Measurements from ENCODE around the gene ATF6B.
A peak's percentile ranks its signal among the peaks of the same experiment; 100 is the strongest.
"Not testable (repeated sequence)": the region's sequence is repeated elsewhere in the genome, so short reads cannot be mapped to it uniquely, and the experiment has no call there.

ATF6B gene

GRCh38 chr6:32153564-32154513 lies 25.8 kb upstream of the ATF6B start, which contains the start of gene PPT2:
Gene PPT2 (plus strand): TSS chr6:32154141. CDS start chr6:32154595, 454 bp downstream.
- DNase-seq: peak; percentile 77 to 84

- no peak for DNase-seq
Measured at GRCh38 chr6:32152769-32153563, 24.9 kb upstream of the ATF6B start.

- no peak for DNase-seq
Measured at GRCh38 chr6:32151863-32152768, 24.1 kb upstream of the ATF6B start, which contains the start of gene PRRT1. Gene PRRT1 (minus strand): TSS chr6:32151939. CDS start chr6:32151827, 112 bp downstream.

GRCh38 chr6:32151181-32151862 lies 23.3 kb upstream of the ATF6B start:
- no peak for DNase-seq

GRCh38 chr6:32149932-32150870 lies 22.2 kb upstream of the ATF6B start:
- DNase-seq: no peak

- no peak for DNase-seq
Measured at GRCh38 chr6:32149092-32149755, 21.2 kb upstream of the ATF6B start.

GRCh38 chr6:32148289-32149091 lies 20.4 kb upstream of the ATF6B start:
- peak; percentile 78 for DNase-seq

GRCh38 chr6:32147401-32148132 lies 19.5 kb upstream of the ATF6B start:
- DNase-seq: no peak

- DNase-seq: no peak
Measured at GRCh38 chr6:32146687-32147086, 18.6 kb upstream of the ATF6B start.

- no peak for DNase-seq
Measured at GRCh38 chr6:32146287-32146686, 18.2 kb upstream of the ATF6B start.

GRCh38 chr6:32144238-32144637 lies 16.2 kb upstream of the ATF6B start:
- not testable (repeated sequence) for DNase-seq

- no peak for DNase-seq
Measured at GRCh38 chr6:32140420-32141046, 12.5 kb upstream of the ATF6B start.

GRCh38 chr6:32139590-32139989 lies 11.5 kb upstream of the ATF6B start:
- DNase-seq: no peak

GRCh38 chr6:32137454-32137853 lies 9.4 kb upstream of the ATF6B start:
- DNase-seq: no peak

- DNase-seq: no peak
Measured at GRCh38 chr6:32133786-32134185, 5.7 kb upstream of the ATF6B start.

- DNase-seq: no peak
Measured at GRCh38 chr6:32132110-32132509, 4.1 kb upstream of the ATF6B start.

GRCh38 chr6:32131439-32131948 lies 3.4 kb upstream of the ATF6B start:
- DNase-seq: no peak

All from CD4-positive, alpha-beta T cell treated with Interferon alpha-2 for 1 hour (primary cell).